Fibroblast of lung (primary cell): ENCODE measurements around the gene SLC25A20. TPM values are rescaled to one million over a fixed set of nuclear protein-coding genes. Genes with fewer than 3 reads are reported as not detected.

Source experiments
- DNase-seq, 2 donors: peaks; one replicate each; pipeline versions ENCODE4 v3.0.0 to v3.0.0-alpha.2; 2010; ENCODE audit warnings: low read depth in 2 of 2
- H2AFZ ChIP-seq: 2 replicates; pipeline ENCODE4 v1.5.1; 2012; ENCODE audit warnings: low read length, control low read depth, inconsistent platforms
- H3K27ac ChIP-seq: 2 replicates; pipeline ENCODE4 v1.5.1; 2011; ENCODE audit warnings: low read length, control low read depth; ENCODE audit not compliant: insufficient read depth
- H3K27me3 ChIP-seq: 2 replicates; pipeline ENCODE4 v1.5.1; 2011; ENCODE audit warnings: mild to moderate bottlenecking, low read length; ENCODE audit not compliant: control insufficient read depth, insufficient read depth
- H3K36me3 ChIP-seq: 2 replicates; pipeline ENCODE4 v1.5.1; 2011; ENCODE audit warnings: low read length; ENCODE audit not compliant: control insufficient read depth, insufficient read depth
- H3K4me1 ChIP-seq: 2 replicates; pipeline ENCODE4 v1.5.1; 2011; ENCODE audit warnings: low read length; ENCODE audit not compliant: control insufficient read depth, insufficient read depth; ENCODE audit errors: extremely low read depth
- H3K4me2 ChIP-seq: 2 replicates; pipeline ENCODE4 v1.5.1; 2011; ENCODE audit warnings: low read length, control low read depth; ENCODE audit not compliant: insufficient read depth; ENCODE audit errors: extremely low read depth
- H3K4me3 ChIP-seq, 4 experiments: fragments of 200-600 bp in 1 of 4; sonication (generic) in 1 of 4; replicated peaks in 1 of 4; 2 replicates each; pipeline ENCODE4 v1.5.1; 2011 to 2016; ENCODE audit warnings: low read length in 4 of 4, low read depth in 3 of 4, mild to moderate bottlenecking in 3 of 4, control low read depth in 2 of 4, inconsistent platforms in 1 of 4, mixed read lengths in 1 of 4; ENCODE audit not compliant: insufficient read depth in 1 of 4; ENCODE audit errors: control extremely low read depth in 1 of 4
- H3K79me2 ChIP-seq: 2 replicates; pipeline ENCODE4 v1.5.1; 2012; ENCODE audit warnings: mild to moderate bottlenecking, low read length, inconsistent platforms; ENCODE audit not compliant: control insufficient read depth, insufficient read depth
- H3K9ac ChIP-seq: 2 replicates; pipeline ENCODE4 v1.5.1; 2011; ENCODE audit warnings: mild to moderate bottlenecking, low read length, control low read depth; ENCODE audit not compliant: insufficient read depth
- H3K9me3 ChIP-seq: 2 replicates; pipeline ENCODE4 v1.5.1; 2012; ENCODE audit warnings: low read depth, low read length; ENCODE audit not compliant: control insufficient read depth, insufficient read depth
- H4K20me1 ChIP-seq: 2 replicates; pipeline ENCODE4 v1.5.1; 2011; ENCODE audit warnings: low read length; ENCODE audit not compliant: control insufficient read depth, insufficient read depth; ENCODE audit errors: extremely low read depth
- EZH2 ChIP-seq: IDR thresholded peaks from 2 replicates; pipeline ENCODE4 v1.5.1; 2012; ENCODE audit warnings: low read length, control low read depth, mild to moderate bottlenecking; ENCODE audit errors: missing control alignments
- polyA plus RNA-seq, 2 donors: library from polyadenylated mRNA; depleted of rRNA in 1 of 2; stranded (reverse) in 1 of 2; unstranded in 1 of 2; fragments of >200 nt; gene quantifications; 2 replicates each; pipeline ENCODE4 v1.2.1, GENCODE V29; 2011 to 2012; ENCODE audit warnings: missing spikeins in 1 of 2
- total RNA-seq: library from RNA; depleted of rRNA; stranded (reverse); fragments of >200 nt; gene quantifications from 2 replicates; pipeline ENCODE4 v1.2.1, GENCODE V29; 2014
- TF ChIP-seq, protein P1 (sequence below), 2 donors: IDR thresholded peaks in 1 of 2; conservative IDR thresholded peaks in 1 of 2; 1 replicate in 1 of 2; 2 replicates in 1 of 2; pipeline ENCODE4 v1.5.1; 2011 to 2012; ENCODE audit warnings: low read length in 2 of 2, control low read depth in 1 of 2, inconsistent platforms in 1 of 2, low read depth in 1 of 2, mild to moderate bottlenecking in 1 of 2

Gene SLC25A20
- total and polyA plus RNA-seq, 2 donors (not counting 1 experiment from before 2014, with no cell fraction given): 25.1 to 40.3 TPM

DNA sequence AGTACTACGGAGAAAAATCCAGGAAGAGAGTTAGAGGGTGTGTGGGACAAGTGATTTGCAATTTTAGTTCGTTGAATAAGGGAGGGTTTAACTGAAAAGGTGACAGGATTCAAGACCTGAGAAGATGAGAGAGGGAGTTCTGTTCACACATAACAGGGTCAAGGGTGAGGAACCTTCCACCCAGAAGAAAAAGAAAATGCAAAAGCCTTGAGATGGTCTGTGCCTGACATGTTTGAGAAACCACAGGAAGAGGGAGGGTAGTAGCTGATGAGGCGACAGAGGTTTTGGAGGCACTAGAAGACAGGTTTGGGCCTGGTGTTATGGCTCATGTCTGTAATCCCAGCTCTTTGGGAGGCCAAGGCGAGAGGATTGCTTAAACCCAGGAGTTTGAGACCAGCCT is 591 bp upstream of the SLC25A20 start:
- Histone ChIP-seq H3K79me2 (peaks cover 3% of the 10 kb centered on the region), H3K9ac (no peak overlapping the region), H3K4me3 (peak overlapping the region in 2 of 4 experiments; percentile 65 to 81), H3K36me3 (no peaks in the 10 kb centered on the region), H4K20me1 (no peaks in the 10 kb centered on the region), H2AFZ (peak overlapping the region; percentile 26), H3K27ac (no peak overlapping the region), H3K4me1 (peaks cover 8% of the 10 kb centered on the region), H3K4me2 (no peak overlapping the region), H3K9me3 (no peaks in the 10 kb centered on the region), H3K27me3 (no peaks in the 10 kb centered on the region)
- TF ChIP-seq, protein P1, sequence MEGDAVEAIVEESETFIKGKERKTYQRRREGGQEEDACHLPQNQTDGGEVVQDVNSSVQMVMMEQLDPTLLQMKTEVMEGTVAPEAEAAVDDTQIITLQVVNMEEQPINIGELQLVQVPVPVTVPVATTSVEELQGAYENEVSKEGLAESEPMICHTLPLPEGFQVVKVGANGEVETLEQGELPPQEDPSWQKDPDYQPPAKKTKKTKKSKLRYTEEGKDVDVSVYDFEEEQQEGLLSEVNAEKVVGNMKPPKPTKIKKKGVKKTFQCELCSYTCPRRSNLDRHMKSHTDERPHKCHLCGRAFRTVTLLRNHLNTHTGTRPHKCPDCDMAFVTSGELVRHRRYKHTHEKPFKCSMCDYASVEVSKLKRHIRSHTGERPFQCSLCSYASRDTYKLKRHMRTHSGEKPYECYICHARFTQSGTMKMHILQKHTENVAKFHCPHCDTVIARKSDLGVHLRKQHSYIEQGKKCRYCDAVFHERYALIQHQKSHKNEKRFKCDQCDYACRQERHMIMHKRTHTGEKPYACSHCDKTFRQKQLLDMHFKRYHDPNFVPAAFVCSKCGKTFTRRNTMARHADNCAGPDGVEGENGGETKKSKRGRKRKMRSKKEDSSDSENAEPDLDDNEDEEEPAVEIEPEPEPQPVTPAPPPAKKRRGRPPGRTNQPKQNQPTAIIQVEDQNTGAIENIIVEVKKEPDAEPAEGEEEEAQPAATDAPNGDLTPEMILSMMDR (conservative IDR thresholded peaks at IDR 0.05 in 1 of 2, IDR thresholded peaks at IDR 0.05 in 1 of 2; ENCODE audit: low read depth in 1 of 2, low read length in 2 of 2): no peak
- TF ChIP-seq EZH2: no peak
- no peak for DNase-seq

DNA sequence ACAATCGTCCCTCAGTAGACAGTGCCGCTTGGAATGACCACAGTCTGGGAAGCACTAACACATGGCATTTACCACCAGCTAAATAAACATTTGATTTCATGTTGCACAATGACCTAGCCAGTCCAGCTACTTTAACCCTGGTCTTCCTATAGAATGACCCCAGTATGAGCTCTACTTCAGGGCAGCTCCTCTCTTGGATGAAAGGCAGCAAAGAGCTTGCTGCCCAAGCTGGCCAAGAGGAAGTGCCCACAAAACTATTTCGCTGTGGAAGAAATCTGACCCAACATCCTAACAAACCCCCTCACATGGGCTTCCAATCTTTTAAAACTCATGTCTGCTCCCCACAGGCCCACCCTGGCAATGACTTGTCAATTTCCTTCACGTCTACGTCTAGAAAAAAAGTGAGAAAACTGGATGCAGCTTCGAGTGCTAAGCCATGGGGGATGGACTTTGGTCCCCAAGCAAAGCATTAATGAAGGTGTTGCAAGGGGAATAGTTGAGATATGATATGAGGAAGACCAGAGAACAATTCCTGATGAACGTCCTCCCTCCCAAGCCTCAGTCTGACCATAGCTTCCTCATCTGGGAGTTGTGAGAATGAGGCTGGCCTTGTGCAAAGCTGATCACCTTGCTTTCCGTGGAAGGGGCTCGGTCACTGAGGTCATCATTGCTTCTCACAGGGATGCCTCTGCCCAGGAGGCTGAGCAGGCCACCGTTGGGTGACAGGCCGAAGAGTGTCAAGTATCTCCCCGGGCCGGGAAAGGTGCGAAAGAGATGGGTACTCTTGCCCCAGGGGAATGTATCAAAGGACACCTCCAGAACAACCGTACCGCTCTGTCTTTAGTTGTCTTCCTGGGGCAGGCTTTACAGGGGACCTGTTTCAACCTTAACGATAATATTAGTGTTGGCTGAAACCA is 964 bp downstream of the SLC25A20 start:
- DNase-seq: peak in 1 of 2 donors; percentile 7
- H4K20me1 ChIP-seq: no peaks in the 10 kb centered on the region
- H3K9ac ChIP-seq: peak overlapping the region; percentile 57
- no peak for TF ChIP-seq EZH2
- TF ChIP-seq, protein P1 (conservative IDR thresholded peaks at IDR 0.05 in 1 of 2, IDR thresholded peaks at IDR 0.05 in 1 of 2; ENCODE audit: low read depth in 1 of 2, low read length in 2 of 2): no peak
- peaks cover 8% of the 10 kb centered on the region for H3K4me1 ChIP-seq
- H2AFZ ChIP-seq: peak overlapping the region; percentile 80
- H3K27me3 ChIP-seq: no peaks in the 10 kb centered on the region
- peaks cover 3% of the 10 kb centered on the region for H3K79me2 ChIP-seq
- H3K9me3 ChIP-seq: no peaks in the 10 kb centered on the region
- no peaks in the 10 kb centered on the region for H3K36me3 ChIP-seq
- peak overlapping the region; percentile 76 for H3K4me2 ChIP-seq
- H3K4me3 ChIP-seq: peak overlapping the region; percentile 64 to 81 (median 71)
- peak overlapping the region; percentile 9 for H3K27ac ChIP-seq

DNA sequence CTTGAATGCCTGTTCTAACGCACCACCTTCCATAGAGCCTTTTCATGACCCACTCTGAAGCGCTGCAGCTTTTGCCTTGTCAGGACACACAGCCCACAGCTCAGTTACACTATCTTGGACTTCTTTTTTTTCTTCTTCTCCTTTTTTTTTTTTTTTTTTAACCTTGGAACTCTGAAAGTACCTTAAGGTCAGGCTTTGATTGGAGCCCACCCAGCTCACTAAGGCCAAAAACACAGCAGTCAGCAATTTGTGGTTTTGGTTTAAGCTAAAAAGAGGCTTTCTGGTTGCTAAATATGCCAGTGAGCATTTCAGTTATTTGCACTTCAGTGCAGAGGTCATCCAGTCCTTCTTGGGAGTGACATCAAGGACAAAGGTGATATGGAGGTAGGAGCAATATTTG is 1.7 kb downstream of the SLC25A20 start:
- Histone ChIP-seq H3K4me3 (no peak overlapping the region), H3K27ac (no peak overlapping the region), H3K27me3 (no peaks in the 10 kb centered on the region), H3K9me3 (no peaks in the 10 kb centered on the region), H4K20me1 (no peaks in the 10 kb centered on the region), H3K9ac (no peak overlapping the region), H3K79me2 (peaks cover 3% of the 10 kb centered on the region), H3K4me2 (no peak overlapping the region), H2AFZ (no peak overlapping the region), H3K36me3 (no peaks in the 10 kb centered on the region), H3K4me1 (peaks cover 8% of the 10 kb centered on the region)
- DNase-seq: peak in 1 of 2 donors; percentile 8
- no peak for TF ChIP-seq EZH2
- TF ChIP-seq, protein P1 (conservative IDR thresholded peaks at IDR 0.05 in 1 of 2, IDR thresholded peaks at IDR 0.05 in 1 of 2; ENCODE audit: low read depth in 1 of 2, low read length in 2 of 2): no peak
